Omental fat pad (tissue), 4 donors: ENCODE data around the gene CAMK2A. TPM values are rescaled to one million over a fixed set of nuclear protein-coding genes. Genes with fewer than 3 reads are reported as not detected.

Experiments used
- ATAC-seq: fragments of 150-250 bp; one replicate; pipeline ENCODE4 v1.9.1; 2016; ENCODE audit warnings: mild to moderate bottlenecking, moderate library complexity; ENCODE audit not compliant: low FRiP score
- DNase-seq: peaks from one replicate; pipeline ENCODE4 v3.0.0-alpha.2; 2019; ENCODE audit warnings: low spot score
- total RNA-seq, 4 donors: library from RNA; depleted of rRNA; stranded (reverse); fragments of >200 nt; gene quantifications; one replicate each; pipeline ENCODE4 v1.1.0, GENCODE V29; 2016
- TF ChIP-seq, protein P1 (sequence below), 3 donors: fragments of 450-650 bp; IDR thresholded peaks; one replicate each; pipeline ENCODE4 v1.5.1; 2016 to 2017; ENCODE audit warnings: antibody characterized with exemption in 3 of 3, mild to moderate bottlenecking in 3 of 3, moderate library complexity in 2 of 3

The CAMK2A gene
- total RNA-seq, 4 donors from 2014 or later: 0.28 to 2.9 TPM; not detected in 2

DNA sequence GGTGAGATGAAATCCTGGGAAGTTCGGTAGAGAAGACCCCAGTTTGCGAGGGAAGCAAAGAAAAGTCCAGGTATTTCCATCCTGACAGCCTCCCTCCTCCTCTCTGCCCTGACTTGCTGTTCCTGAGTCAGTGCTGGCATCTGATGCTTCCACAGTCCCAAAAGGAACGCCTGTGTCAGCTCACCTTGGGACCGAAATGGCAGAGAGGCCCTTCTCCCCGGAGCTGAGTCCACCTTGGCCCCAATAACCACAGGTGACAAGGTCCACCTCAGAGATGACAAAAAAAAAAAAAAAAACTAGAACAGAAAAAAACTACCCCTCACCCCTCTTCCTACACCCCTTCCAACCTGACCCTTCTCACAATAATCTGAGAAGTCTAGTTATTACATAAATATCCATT is 68.1 kb downstream of the CAMK2A start:
- DNase-seq (no peak), ATAC-seq (no peak)

DNA sequence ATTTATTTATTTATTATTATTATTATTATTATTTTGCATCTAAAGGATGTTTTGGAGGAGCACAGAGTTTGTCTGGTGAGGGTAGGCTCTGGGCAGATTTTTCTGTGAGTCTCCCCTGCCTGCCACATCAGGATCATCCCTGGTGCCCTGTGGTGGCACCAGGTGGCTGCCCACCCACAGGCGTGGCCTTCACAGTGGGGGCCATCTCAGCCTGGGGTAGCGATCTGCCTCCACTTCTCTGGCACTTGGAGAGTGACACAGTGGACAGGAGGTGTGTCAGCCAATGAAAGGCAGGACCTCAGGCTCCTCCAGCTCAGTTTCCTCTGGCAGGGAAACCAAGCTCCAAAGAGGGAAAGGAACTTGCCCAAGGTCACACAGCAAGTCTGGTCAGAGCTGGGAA is 69.7 kb downstream of the CAMK2A start:
- ATAC-seq: no peak
- TF ChIP-seq, protein P1, sequence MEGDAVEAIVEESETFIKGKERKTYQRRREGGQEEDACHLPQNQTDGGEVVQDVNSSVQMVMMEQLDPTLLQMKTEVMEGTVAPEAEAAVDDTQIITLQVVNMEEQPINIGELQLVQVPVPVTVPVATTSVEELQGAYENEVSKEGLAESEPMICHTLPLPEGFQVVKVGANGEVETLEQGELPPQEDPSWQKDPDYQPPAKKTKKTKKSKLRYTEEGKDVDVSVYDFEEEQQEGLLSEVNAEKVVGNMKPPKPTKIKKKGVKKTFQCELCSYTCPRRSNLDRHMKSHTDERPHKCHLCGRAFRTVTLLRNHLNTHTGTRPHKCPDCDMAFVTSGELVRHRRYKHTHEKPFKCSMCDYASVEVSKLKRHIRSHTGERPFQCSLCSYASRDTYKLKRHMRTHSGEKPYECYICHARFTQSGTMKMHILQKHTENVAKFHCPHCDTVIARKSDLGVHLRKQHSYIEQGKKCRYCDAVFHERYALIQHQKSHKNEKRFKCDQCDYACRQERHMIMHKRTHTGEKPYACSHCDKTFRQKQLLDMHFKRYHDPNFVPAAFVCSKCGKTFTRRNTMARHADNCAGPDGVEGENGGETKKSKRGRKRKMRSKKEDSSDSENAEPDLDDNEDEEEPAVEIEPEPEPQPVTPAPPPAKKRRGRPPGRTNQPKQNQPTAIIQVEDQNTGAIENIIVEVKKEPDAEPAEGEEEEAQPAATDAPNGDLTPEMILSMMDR (IDR thresholded peaks at IDR 0.05): no peak
- no peak for DNase-seq

More for the DNA sequence above, 68.1 kb downstream of the CAMK2A start:
- TF ChIP-seq, protein P1 (IDR thresholded peaks at IDR 0.05): no peak

DNA sequence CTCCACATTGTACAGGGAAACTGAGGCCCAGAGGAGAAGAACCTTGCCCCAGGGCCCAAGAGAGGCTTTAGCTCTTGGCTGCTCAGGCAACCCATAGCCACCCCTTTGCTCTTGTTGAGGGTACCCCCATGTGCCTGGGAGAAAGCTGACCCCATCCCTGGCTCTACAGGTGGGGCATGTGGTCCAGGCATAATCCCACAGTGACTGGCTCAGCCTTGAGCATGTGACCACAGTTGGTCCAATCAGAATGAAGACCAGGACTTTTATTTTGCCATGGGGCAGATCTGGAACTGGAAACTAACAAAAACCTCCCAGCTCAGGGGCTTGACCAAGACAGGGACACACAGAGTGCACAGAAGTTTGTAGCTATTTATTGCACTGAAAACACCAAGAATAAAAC is 70.4 kb downstream of the CAMK2A start:
- no peak for DNase-seq
- ATAC-seq: no peak
- TF ChIP-seq, protein P1 (IDR thresholded peaks at IDR 0.05): no peak

DNA sequence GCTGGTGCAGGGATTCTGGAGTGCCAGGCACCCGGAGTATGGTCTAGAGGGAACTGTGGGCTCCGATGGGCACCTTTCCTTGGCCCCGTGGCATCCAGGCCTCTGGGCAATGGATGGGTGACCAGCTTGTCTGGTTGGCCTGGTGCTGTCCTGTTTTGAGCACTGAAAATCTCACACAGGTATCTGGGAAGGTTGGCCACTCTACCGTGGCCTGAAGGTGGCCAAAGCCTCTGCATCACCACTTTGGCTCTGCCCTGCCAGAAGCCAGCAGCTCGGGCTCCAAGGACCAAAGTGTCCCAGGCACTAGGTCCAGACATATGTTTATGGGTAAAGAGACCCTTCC is 70.9 kb downstream of the CAMK2A start:
- DNase-seq (no peak), ATAC-seq (no peak)
- TF ChIP-seq, protein P1 (IDR thresholded peaks at IDR 0.05): no peak

GRCh38 chr5:150217873-150218692 is 71.5 kb downstream of the CAMK2A start:
- ATAC-seq: peak; percentile 62

GRCh38 chr5:150217038-150217437 is 72.5 kb downstream of the CAMK2A start:
- TF ChIP-seq, protein P1 (IDR thresholded peaks at IDR 0.05): no peak
- ATAC-seq: no peak

More at GRCh38 chr5:150217873-150218692, 71.5 kb downstream of the CAMK2A start:
- TF ChIP-seq, protein P1 (IDR thresholded peaks at IDR 0.05): peak in 1 of 3 donors; percentile 91
- DNase-seq: peak; percentile 69

More at GRCh38 chr5:150217038-150217437, 72.5 kb downstream of the CAMK2A start:
- no peak for DNase-seq
